GM21737 (cell line): ENCODE results near the gene PLD5.
"Not testable (repeated sequence)": the region's sequence is repeated elsewhere in the genome, so short reads cannot be mapped to it uniquely, and the experiment has no call there.

Experiments
- ATAC-seq: cut with Tn5 transposase; IDR thresholded peaks from one replicate; pipeline ENCODE4 v1.9.1; 2021; ENCODE audit warnings: mild to moderate bottlenecking, moderate library complexity; ENCODE audit not compliant: unreplicated experiment

Gene PLD5

GRCh38 chr1:242214455-242214854 lies 310.0 kb downstream of the PLD5 start:
- ATAC-seq = not testable (repeated sequence)

GRCh38 chr1:242212961-242213360 lies 311.5 kb downstream of the PLD5 start:
- not testable (repeated sequence) for ATAC-seq

- ATAC-seq = no peak
Measured at GRCh38 chr1:242212401-242212800, 312.1 kb downstream of the PLD5 start.

GRCh38 chr1:242211254-242212022 lies 313.1 kb downstream of the PLD5 start:
- ATAC-seq = no peak

- not testable (repeated sequence) for ATAC-seq
Measured at GRCh38 chr1:242210316-242210715, 314.2 kb downstream of the PLD5 start.

GRCh38 chr1:242209063-242209462 lies 315.4 kb downstream of the PLD5 start:
- ATAC-seq = no peak

- ATAC-seq = no peak
Measured at GRCh38 chr1:242208021-242208420, 316.5 kb downstream of the PLD5 start.

GRCh38 chr1:242206994-242207393 lies 317.5 kb downstream of the PLD5 start:
- no peak for ATAC-seq

GRCh38 chr1:242205622-242206489 lies 318.6 kb downstream of the PLD5 start:
- no peak for ATAC-seq

- no peak for ATAC-seq
Measured at GRCh38 chr1:242203262-242203661, 321.2 kb downstream of the PLD5 start.

- no peak for ATAC-seq
Measured at GRCh38 chr1:242201090-242201489, 323.4 kb downstream of the PLD5 start.

GRCh38 chr1:242199776-242200458 lies 324.6 kb downstream of the PLD5 start:
- ATAC-seq = no peak

GRCh38 chr1:242197907-242198820 lies 326.3 kb downstream of the PLD5 start:
- ATAC-seq = no peak

GRCh38 chr1:242196914-242197313 lies 327.6 kb downstream of the PLD5 start:
- ATAC-seq = no peak

- ATAC-seq = no peak
Measured at GRCh38 chr1:242196101-242196500, 328.4 kb downstream of the PLD5 start.

- no peak for ATAC-seq
Measured at GRCh38 chr1:242189591-242189990, 334.9 kb downstream of the PLD5 start.

GRCh38 chr1:242187816-242188215 lies 336.7 kb downstream of the PLD5 start:
- peak; percentile 92 for ATAC-seq

GRCh38 chr1:242187171-242187570 lies 337.3 kb downstream of the PLD5 start:
- ATAC-seq = no peak

- no peak for ATAC-seq
Measured at GRCh38 chr1:242185731-242186130, 338.8 kb downstream of the PLD5 start.

GRCh38 chr1:242184955-242185354 lies 339.5 kb downstream of the PLD5 start:
- ATAC-seq = no peak
